Sigmoid colon (tissue), 7 donors: ENCODE results near the gene CCNY. TPM values are rescaled to one million over a fixed set of nuclear protein-coding genes. Genes with fewer than 3 reads are reported as not detected.

Source experiments
- DNase-seq: peaks from one replicate; pipeline ENCODE4 v3.0.0-alpha.2; 2019
- H3K27ac ChIP-seq, 4 donors: fragments of 200-600 bp; sonication (generic); one replicate each; pipeline ENCODE4 v1.5.1; 2016 to 2019; ENCODE audit warnings: mild to moderate bottlenecking in 1 of 4
- H3K27me3 ChIP-seq, 3 donors: fragments of 200-600 bp; sonication (generic); one replicate each; pipeline ENCODE4 v1.5.1; 2019; ENCODE audit warnings: mild to moderate bottlenecking in 1 of 3
- H3K36me3 ChIP-seq, 4 donors: fragments of 200-600 bp; sonication (generic); one replicate each; pipeline ENCODE4 v1.5.1; 2016 to 2019
- H3K4me1 ChIP-seq, 4 donors: fragments of 200-600 bp; sonication (generic); one replicate each; pipeline ENCODE4 v1.5.1; 2017 to 2019
- H3K4me3 ChIP-seq, 4 donors: fragments of 200-600 bp; sonication (generic); one replicate each; pipeline ENCODE4 v1.5.1; 2017 to 2019; ENCODE audit warnings: mild to moderate bottlenecking in 2 of 4, moderate library complexity in 1 of 4
- H3K9me3 ChIP-seq, 4 donors: fragments of 200-600 bp in 3 of 4; sonication (generic) in 3 of 4; one replicate each; pipeline versions ENCODE4 v1.5.1 to v1.6.1; 2013 to 2019
- CTCF ChIP-seq, 4 experiments: fragments of 450-650 bp in 3 of 4; fragments of 200-600 bp in 1 of 4; IDR thresholded peaks; one replicate each; pipeline ENCODE4 v1.5.1; 2016 to 2019; ENCODE audit warnings: antibody characterized with exemption in 4 of 4, mild to moderate bottlenecking in 3 of 4, moderate library complexity in 2 of 4
- EP300 ChIP-seq, 4 donors: sonication (generic); formaldehyde crosslinking; IDR thresholded peaks; one replicate each; pipeline ENCODE4 v1.6.1; 2017; ENCODE audit warnings: antibody characterized with exemption in 4 of 4
- POLR2A ChIP-seq, 2 donors: fragments of 450-650 bp; IDR thresholded peaks; one replicate each; pipeline ENCODE4 v1.6.1; 2016; ENCODE audit warnings: antibody characterized with exemption in 2 of 2, mild to moderate bottlenecking in 2 of 2, moderate library complexity in 2 of 2
- POLR2AphosphoS5 ChIP-seq, 4 donors: sonication (generic); formaldehyde crosslinking; IDR thresholded peaks; one replicate each; pipeline ENCODE4 v1.6.1; 2017; ENCODE audit warnings: antibody characterized with exemption in 4 of 4
- WGBS, 2 donors: extraction: QIAGEN DNeasy Blood & Tissue Kit; methylation state at CpG; one replicate each; pipeline ENCODE4 v1.1.7; 2013; 5-methylcytosine and 5-hydroxymethylcytosine counted together
- intact Hi-C: fragments of 100-400 bp; cut with DNase I; formaldehyde crosslinking; loops from one replicate; pipeline ENCODE4 v1.15.1; 2023
- polyA plus RNA-seq, 3 donors: library from polyadenylated mRNA; stranded (reverse); fragments of 200-250 nt; gene quantifications; one replicate each; pipeline ENCODE4 v1.2.3, GENCODE V29; 2013
- total RNA-seq, 4 donors: library from RNA; depleted of rRNA; stranded (reverse); fragments of >200 nt; gene quantifications; one replicate each; pipeline ENCODE4 v1.1.0, GENCODE V29; 2016
- donor health status: healthy with polysubstance abuse.
- donor health status: Bipolar disorder and iron deficiency.
- donor health status: healthy.

CCNY gene
- total and polyA plus RNA-seq, 7 donors = 24.0 to 45.7 (median 35.7) TPM

- Histone ChIP-seq H3K27ac (no peak overlapping the region), H3K4me1 (peaks cover 0 to 5% (median 0%) of the 10 kb centered on the region in 4 donors), H3K36me3 (peaks cover 0 to 8% (median 0%) of the 10 kb centered on the region in 4 donors), H3K27me3 (no peaks in the 10 kb centered on the region), H3K4me3 (no peak overlapping the region), H3K9me3 (no peaks in the 10 kb centered on the region)
- no peak for DNase-seq
- intact Hi-C loops = no loop called here
- TF ChIP-seq POLR2AphosphoS5 (IDR thresholded peaks at IDR 0.05) (no peak), POLR2A (IDR thresholded peaks at IDR 0.05) (no peak), CTCF (IDR thresholded peaks at IDR 0.05) (no peak), EP300 (IDR thresholded peaks at IDR 0.05) (no peak)
Measured at GRCh38 chr10:35506741-35507140, 170.4 kb downstream of the CCNY start.

- 77 to 89% methylated on average over 8 of the region's 8 CpGs for WGBS, 2 donors
- H3K4me1 ChIP-seq = peaks cover 0 to 5% (median 0%) of the 10 kb centered on the region in 4 donors
- H3K36me3 ChIP-seq = peaks cover 0 to 8% (median 0%) of the 10 kb centered on the region in 4 donors
- intact Hi-C loops = no loop called here
- H3K27me3 ChIP-seq = no peaks in the 10 kb centered on the region
- TF ChIP-seq EP300 (IDR thresholded peaks at IDR 0.05) = no peak
- TF ChIP-seq POLR2A (IDR thresholded peaks at IDR 0.05) = no peak
- TF ChIP-seq CTCF (IDR thresholded peaks at IDR 0.05) = no peak
- TF ChIP-seq POLR2AphosphoS5 (IDR thresholded peaks at IDR 0.05) = no peak
- no peak for DNase-seq
- no peaks in the 10 kb centered on the region for H3K9me3 ChIP-seq
- no peak overlapping the region for H3K4me3 ChIP-seq
- no peak overlapping the region for H3K27ac ChIP-seq
Measured at GRCh38 chr10:35507519-35508109, 171.3 kb downstream of the CCNY start.

- TF ChIP-seq POLR2AphosphoS5 (IDR thresholded peaks at IDR 0.05) (no peak), EP300 (IDR thresholded peaks at IDR 0.05) (no peak), POLR2A (IDR thresholded peaks at IDR 0.05) (no peak), CTCF (IDR thresholded peaks at IDR 0.05) (no peak)
- WGBS, 2 donors = 86 to 87% methylated on average over 1 of the region's 1 CpG
- intact Hi-C loops = no loop called here
Measured at GRCh38 chr10:35508647-35509046, 172.3 kb downstream of the CCNY start.

GRCh38 chr10:35510891-35511290, 174.6 kb downstream of the CCNY start:
- no peak for TF ChIP-seq EP300 (IDR thresholded peaks at IDR 0.05)
- no peak for TF ChIP-seq POLR2AphosphoS5 (IDR thresholded peaks at IDR 0.05)
- TF ChIP-seq POLR2A (IDR thresholded peaks at IDR 0.05) = no peak
- TF ChIP-seq CTCF (IDR thresholded peaks at IDR 0.05) = no peak
- intact Hi-C loops = no loop called here
- WGBS, 2 donors = 96 to 98% methylated on average over 8 of the region's 8 CpGs
- Histone ChIP-seq H3K36me3 (peaks cover 0 to 8% (median 0%) of the 10 kb centered on the region in 4 donors), H3K4me3 (no peak overlapping the region), H3K9me3 (no peaks in the 10 kb centered on the region), H3K4me1 (peaks cover 0 to 12% (median 2%) of the 10 kb centered on the region in 4 donors), H3K27ac (no peak overlapping the region), H3K27me3 (no peaks in the 10 kb centered on the region)
- DNase-seq = no peak

More at GRCh38 chr10:35508647-35509046, 172.3 kb downstream of the CCNY start:
- peaks cover 0 to 8% (median 0%) of the 10 kb centered on the region in 4 donors for H3K36me3 ChIP-seq
- H3K4me1 ChIP-seq = peaks cover 0 to 5% (median 0%) of the 10 kb centered on the region in 4 donors
- no peaks in the 10 kb centered on the region for H3K9me3 ChIP-seq
- no peak for DNase-seq
- H3K4me3 ChIP-seq = no peak overlapping the region
- no peak overlapping the region for H3K27ac ChIP-seq
- no peaks in the 10 kb centered on the region for H3K27me3 ChIP-seq

- H3K27me3 ChIP-seq = no peaks in the 10 kb centered on the region
Measured at GRCh38 chr10:35511647-35512046, 175.3 kb downstream of the CCNY start.

More at GRCh38 chr10:35511647-35512046, 175.3 kb downstream of the CCNY start:
- intact Hi-C loops = no loop called here
- Histone ChIP-seq H3K36me3 (peaks cover 0 to 8% (median 0%) of the 10 kb centered on the region in 4 donors), H3K4me3 (no peak overlapping the region), H3K9me3 (no peaks in the 10 kb centered on the region), H3K27ac (no peak overlapping the region), H3K4me1 (peaks cover 0 to 11% (median 2%) of the 10 kb centered on the region in 4 donors)
- no peak for TF ChIP-seq EP300 (IDR thresholded peaks at IDR 0.05)
- TF ChIP-seq POLR2A (IDR thresholded peaks at IDR 0.05) = no peak
- no peak for TF ChIP-seq POLR2AphosphoS5 (IDR thresholded peaks at IDR 0.05)
- no peak for TF ChIP-seq CTCF (IDR thresholded peaks at IDR 0.05)
- 81 to 83% methylated on average over 8 of the region's 8 CpGs for WGBS, 2 donors
- no peak for DNase-seq
